HFF-Myc (cell line): ENCODE results near the gene PPP2R5C.

Experiments
- DNase-seq: peaks from one replicate; pipeline ENCODE4 v3.0.0-alpha.2; 2011; ENCODE audit warnings: low read depth; ENCODE audit errors: extremely low read depth
- H3K4me3 ChIP-seq: replicated peaks from 2 replicates; pipeline ENCODE4 v1.5.1; 2011; ENCODE audit warnings: low read depth, mild to moderate bottlenecking, control low read depth, low read length
- TF ChIP-seq, protein P1 (sequence below): IDR thresholded peaks from 2 replicates; pipeline ENCODE4 v1.5.1; 2012; ENCODE audit warnings: mild to moderate bottlenecking, low read depth, low read length, control low read depth; ENCODE audit errors: missing control alignments

The PPP2R5C gene

DNA sequence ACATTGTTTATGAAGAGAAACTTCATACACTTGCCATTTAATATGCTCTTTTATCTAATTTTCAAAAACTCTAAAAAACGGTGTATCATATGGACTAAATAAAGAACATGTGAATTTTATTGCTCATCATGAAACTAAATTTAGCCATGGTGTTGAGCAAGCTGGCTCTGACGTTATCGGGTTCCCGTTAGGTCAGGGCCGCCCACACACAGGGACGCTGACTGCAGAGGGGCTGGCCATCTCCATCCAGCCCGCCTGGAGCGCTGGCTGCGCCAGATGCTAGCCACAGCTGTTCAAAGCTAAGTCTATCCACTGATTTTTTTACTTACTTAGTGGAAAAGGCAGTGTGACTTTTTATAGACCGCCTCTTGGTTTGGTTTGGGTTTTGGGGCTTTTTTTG, 166.3 kb downstream of the PPP2R5C start:
- TF ChIP-seq, protein P1, sequence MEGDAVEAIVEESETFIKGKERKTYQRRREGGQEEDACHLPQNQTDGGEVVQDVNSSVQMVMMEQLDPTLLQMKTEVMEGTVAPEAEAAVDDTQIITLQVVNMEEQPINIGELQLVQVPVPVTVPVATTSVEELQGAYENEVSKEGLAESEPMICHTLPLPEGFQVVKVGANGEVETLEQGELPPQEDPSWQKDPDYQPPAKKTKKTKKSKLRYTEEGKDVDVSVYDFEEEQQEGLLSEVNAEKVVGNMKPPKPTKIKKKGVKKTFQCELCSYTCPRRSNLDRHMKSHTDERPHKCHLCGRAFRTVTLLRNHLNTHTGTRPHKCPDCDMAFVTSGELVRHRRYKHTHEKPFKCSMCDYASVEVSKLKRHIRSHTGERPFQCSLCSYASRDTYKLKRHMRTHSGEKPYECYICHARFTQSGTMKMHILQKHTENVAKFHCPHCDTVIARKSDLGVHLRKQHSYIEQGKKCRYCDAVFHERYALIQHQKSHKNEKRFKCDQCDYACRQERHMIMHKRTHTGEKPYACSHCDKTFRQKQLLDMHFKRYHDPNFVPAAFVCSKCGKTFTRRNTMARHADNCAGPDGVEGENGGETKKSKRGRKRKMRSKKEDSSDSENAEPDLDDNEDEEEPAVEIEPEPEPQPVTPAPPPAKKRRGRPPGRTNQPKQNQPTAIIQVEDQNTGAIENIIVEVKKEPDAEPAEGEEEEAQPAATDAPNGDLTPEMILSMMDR, result no peak
- no peak overlapping the region for H3K4me3 ChIP-seq
- peak; percentile 81 for DNase-seq

DNA sequence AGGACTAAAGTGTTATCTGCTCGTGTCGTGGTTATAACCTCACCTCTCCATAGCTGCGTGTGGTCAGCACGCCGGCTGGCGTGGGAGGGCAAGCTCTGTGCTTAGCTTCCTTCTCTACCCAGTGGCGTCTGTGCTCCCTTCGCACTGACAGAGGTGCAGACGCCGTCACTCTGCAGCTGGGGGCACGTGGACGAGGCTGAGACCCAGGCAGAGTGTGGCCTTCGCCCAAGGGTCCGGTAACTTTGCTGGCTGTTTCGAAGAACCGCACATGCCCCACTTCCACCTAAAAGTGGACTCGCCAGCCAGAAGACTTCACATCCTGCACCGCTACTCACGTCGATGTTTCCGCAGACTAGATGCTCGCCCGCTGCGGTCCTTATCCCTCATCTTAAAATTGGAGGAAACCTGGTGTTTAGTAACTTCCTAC, 166.9 kb downstream of the PPP2R5C start:
- no peak for DNase-seq
- TF ChIP-seq, protein P1, result no peak
- H3K4me3 ChIP-seq, result no peak overlapping the region

DNA sequence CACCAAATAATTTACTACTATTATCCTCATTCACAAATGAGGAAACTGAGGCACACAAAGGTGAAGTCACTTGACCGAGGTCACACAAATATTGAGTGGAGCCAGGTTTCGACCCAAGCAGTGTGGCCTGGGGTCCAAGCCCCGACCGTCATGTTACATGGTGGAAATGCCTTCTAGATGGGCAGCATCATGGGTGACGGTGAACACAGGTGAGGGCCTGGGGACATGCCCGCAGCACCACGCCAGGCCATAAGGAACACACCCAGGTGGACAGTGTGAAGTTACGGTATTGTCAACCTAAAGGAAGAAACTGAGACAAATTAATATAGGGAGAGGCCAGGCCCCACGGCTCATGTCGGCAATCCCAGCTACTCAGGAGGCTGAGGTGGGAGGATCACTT, 167.6 kb downstream of the PPP2R5C start:
- H3K4me3 ChIP-seq, result no peak overlapping the region
- DNase-seq, result no peak
- TF ChIP-seq, protein P1, result no peak

DNA sequence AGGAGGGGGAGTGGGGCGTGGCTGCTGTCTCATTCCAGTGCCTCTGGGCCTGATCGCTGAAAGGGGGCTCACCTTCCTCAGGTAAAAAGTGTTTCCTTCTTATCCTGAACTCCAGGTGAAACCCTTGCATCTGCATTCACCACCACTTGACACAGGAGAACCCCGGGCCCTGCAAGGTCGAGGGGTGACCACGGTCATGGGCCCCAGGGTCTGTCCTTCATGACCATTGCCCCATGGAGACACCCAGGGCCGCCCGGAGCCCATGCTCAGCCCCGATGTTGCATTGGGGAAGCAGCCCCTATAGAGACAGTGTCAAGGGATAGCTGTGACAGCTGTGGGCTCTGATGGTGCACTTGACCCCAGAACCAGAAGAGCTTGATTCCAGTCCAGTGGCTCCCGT, 168.4 kb downstream of the PPP2R5C start:
- DNase-seq, result no peak
- H3K4me3 ChIP-seq, result no peak overlapping the region
- TF ChIP-seq, protein P1, result no peak

DNA sequence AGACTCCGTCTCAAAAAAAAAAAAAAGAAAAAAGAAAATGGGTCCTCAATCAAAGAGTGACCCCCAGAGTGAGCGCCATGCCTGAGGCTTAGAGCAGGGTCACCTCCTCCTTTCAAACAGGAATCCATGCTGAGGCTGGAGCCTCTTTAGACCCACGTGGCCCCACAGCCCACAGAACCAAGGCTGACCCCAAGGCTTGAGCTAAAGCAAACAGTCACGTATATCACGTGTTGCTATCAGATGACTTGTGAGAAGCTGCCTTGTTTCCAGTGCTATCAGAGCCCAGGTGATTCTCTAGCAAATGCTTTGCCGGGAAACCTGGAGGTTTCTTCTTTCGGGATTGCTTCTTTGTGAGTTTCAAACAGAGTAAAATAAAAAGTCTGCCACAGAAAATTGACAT, 171.2 kb downstream of the PPP2R5C start:
- TF ChIP-seq, protein P1, result no peak
- DNase-seq, result no peak
- H3K4me3 ChIP-seq, result no peak overlapping the region

DNA sequence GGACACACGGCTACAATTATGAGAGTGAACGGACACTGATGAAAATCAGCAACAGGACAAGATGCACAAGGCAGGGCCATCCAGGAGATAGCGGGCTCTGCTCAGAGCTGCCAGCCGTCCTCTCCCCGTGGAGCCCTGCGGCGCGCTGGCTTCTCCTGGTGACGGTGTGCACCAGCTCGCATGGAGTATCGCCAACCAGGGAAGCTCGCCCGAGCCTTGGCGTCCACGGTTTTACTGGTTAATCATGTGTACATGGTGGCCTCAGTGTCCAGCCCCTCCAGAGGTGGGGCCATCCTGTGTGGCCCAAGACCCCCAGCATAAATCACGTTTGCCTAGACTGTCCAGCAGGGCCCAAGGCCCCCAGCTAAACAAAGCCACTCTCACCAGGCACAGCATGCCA, 171.7 kb downstream of the PPP2R5C start:
- TF ChIP-seq, protein P1, result no peak
- DNase-seq, result no peak
- no peak overlapping the region for H3K4me3 ChIP-seq

DNA sequence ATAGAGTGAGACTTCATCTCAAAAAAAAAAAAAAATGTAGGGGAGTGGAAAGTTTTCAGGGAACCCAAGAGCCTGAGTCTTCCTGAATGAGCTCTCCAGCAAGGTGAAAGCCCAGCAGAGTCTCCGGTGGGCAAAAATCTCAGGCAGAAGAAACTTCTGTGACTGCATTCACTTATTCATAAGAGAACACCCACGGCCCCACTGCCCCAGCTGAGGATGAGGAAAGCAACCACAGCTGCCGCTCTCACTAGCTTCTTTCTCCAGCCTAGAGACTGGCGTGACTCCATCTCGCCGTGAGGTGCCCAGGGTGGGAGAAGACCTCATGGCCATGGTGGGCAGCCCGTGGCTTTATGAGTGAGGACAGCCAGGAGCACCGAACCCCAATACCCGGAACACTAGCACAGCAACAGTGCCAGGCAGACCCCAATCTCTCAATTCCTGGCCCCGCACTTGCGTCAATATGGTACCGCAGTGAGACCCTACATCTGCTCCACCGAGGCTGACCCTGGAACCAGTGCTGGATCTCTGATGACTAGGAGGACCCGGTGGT, 173.2 kb downstream of the PPP2R5C start:
- TF ChIP-seq, protein P1, result no peak
- no peak for DNase-seq

More for the DNA sequence above, 173.2 kb downstream of the PPP2R5C start:
- H3K4me3 ChIP-seq, result no peak overlapping the region
